ENCODE measurements around the gene GALNT2.

Gene GALNT2

GRCh38 chr1:230054092-230054749, 12.8 kb upstream of the GALNT2 start:
- no peaks in the 10 kb centered on the region for H3K27me3 ChIP-seq (ENCODE audit: insufficient read depth, low read length, poor library complexity)
- no peaks in the 10 kb centered on the region for H3K9me3 ChIP-seq (ENCODE audit: insufficient read depth, low read length, severe bottlenecking)
- no peak overlapping the region for H3K27ac ChIP-seq (ENCODE audit: low read length)
- H3K4me2 ChIP-seq (ENCODE audit: insufficient read depth, low read length) = no peak overlapping the region
- H4K20me1 ChIP-seq (ENCODE audit: insufficient read depth, low read length) = no peaks in the 10 kb centered on the region
- no peak overlapping the region for H3K4me3 ChIP-seq (ENCODE audit: low read depth in 1 of 2, low read length in 2 of 2)
- ATAC-seq (ENCODE audit: insufficient read depth, low read depth) = no peak
- H3K9ac ChIP-seq (ENCODE audit: low read depth, low read length) = no peak overlapping the region
- no peak overlapping the region for H2AFZ ChIP-seq (ENCODE audit: low read depth, low read length)
- H3K79me2 ChIP-seq (ENCODE audit: insufficient read depth, low read length) = no peaks in the 10 kb centered on the region
- no peaks in the 10 kb centered on the region for H3K36me3 ChIP-seq (ENCODE audit: insufficient read depth, low read length)
- peaks cover 7% of the 10 kb centered on the region; the same call in 1 of the 2 replicates for H3K4me1 ChIP-seq (ENCODE audit: insufficient read depth, low read length)
- TF ChIP-seq EZH2 (IDR thresholded peaks at IDR 0.05; ENCODE audit: borderline replicate concordance, low read depth, low read length, severe bottlenecking) (no peak), CTCF (IDR thresholded peaks at IDR 0.05; ENCODE audit: borderline replicate concordance, extremely low read depth, low read length, poor library complexity, severe bottlenecking) (no peak)
- no peak for DNase-seq

DNA sequence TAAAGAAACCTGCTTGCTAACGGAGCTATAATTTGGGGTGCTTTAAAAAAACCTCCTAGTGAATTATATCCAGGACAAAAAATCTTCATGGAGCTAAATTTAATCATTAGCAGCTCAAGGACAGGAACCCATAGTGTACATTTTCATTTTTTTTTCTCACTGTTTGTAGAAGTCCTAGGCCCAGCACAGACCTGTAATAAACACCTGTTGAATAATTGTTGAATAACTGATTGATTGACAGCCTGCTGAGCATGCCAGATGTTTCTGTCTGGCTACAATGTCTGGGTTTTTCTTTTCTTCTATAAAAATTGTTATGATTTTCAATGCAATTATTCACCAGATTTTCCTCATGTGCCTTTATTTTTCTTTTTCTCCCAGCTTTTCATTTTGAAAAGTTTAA, 10.9 kb upstream of the GALNT2 start:
- ATAC-seq (ENCODE audit: insufficient read depth, low read depth) (no peak), DNase-seq (no peak)
- Histone ChIP-seq H3K27ac (ENCODE audit: low read length) (no peak overlapping the region), H4K20me1 (ENCODE audit: insufficient read depth, low read length) (no peaks in the 10 kb centered on the region), H3K79me2 (ENCODE audit: insufficient read depth, low read length) (no peaks in the 10 kb centered on the region), H3K27me3 (ENCODE audit: insufficient read depth, low read length, poor library complexity) (no peaks in the 10 kb centered on the region), H3K36me3 (ENCODE audit: insufficient read depth, low read length) (no peaks in the 10 kb centered on the region), H3K9me3 (ENCODE audit: insufficient read depth, low read length, severe bottlenecking) (no peaks in the 10 kb centered on the region), H3K9ac (ENCODE audit: low read depth, low read length) (no peak overlapping the region), H3K4me2 (ENCODE audit: insufficient read depth, low read length) (no peak overlapping the region), H3K4me1 (ENCODE audit: insufficient read depth, low read length) (peaks cover 4% of the 10 kb centered on the region; the same call in 1 of the 2 replicates), H2AFZ (ENCODE audit: low read depth, low read length) (no peak overlapping the region), H3K4me3 (ENCODE audit: low read depth in 1 of 2, low read length in 2 of 2) (no peak overlapping the region)
- TF ChIP-seq EZH2 (IDR thresholded peaks at IDR 0.05; ENCODE audit: borderline replicate concordance, low read depth, low read length, severe bottlenecking) = no peak
- no peak for TF ChIP-seq CTCF (IDR thresholded peaks at IDR 0.05; ENCODE audit: borderline replicate concordance, extremely low read depth, low read length, poor library complexity, severe bottlenecking)

DNA sequence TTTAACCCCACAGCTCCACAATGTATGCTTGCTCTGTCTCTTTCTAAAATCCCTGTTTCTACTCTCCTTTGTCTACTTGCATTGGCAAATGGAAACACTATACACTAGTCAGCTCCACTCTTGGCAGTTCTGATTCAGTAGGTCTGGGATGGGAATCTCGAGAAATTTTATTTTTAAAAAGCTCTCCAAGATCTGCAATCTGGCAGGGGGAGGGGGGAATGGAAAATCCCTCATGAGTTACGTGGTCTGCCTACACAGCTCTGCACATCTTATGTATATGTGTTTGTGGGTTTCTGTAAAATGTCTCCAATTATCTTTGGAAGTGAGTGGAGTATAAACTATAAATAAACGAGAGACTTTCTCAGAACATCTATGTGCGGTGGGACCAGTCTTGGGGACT, 9.9 kb upstream of the GALNT2 start:
- no peak for TF ChIP-seq CTCF (IDR thresholded peaks at IDR 0.05; ENCODE audit: borderline replicate concordance, extremely low read depth, low read length, poor library complexity, severe bottlenecking)
- TF ChIP-seq EZH2 (IDR thresholded peaks at IDR 0.05; ENCODE audit: borderline replicate concordance, low read depth, low read length, severe bottlenecking) = no peak
- DNase-seq (no peak), ATAC-seq (ENCODE audit: insufficient read depth, low read depth) (no peak)
- no peaks in the 10 kb centered on the region for H3K36me3 ChIP-seq (ENCODE audit: insufficient read depth, low read length)
- no peaks in the 10 kb centered on the region for H4K20me1 ChIP-seq (ENCODE audit: insufficient read depth, low read length)
- H2AFZ ChIP-seq (ENCODE audit: low read depth, low read length) = no peak overlapping the region
- no peak overlapping the region for H3K4me3 ChIP-seq (ENCODE audit: low read depth in 1 of 2, low read length in 2 of 2)
- H3K4me1 ChIP-seq (ENCODE audit: insufficient read depth, low read length) = no peaks in the 10 kb centered on the region
- no peak overlapping the region for H3K9ac ChIP-seq (ENCODE audit: low read depth, low read length)
- no peaks in the 10 kb centered on the region for H3K79me2 ChIP-seq (ENCODE audit: insufficient read depth, low read length)
- no peak overlapping the region for H3K4me2 ChIP-seq (ENCODE audit: insufficient read depth, low read length)
- no peaks in the 10 kb centered on the region for H3K27me3 ChIP-seq (ENCODE audit: insufficient read depth, low read length, poor library complexity)
- no peak overlapping the region for H3K27ac ChIP-seq (ENCODE audit: low read length)
- H3K9me3 ChIP-seq (ENCODE audit: insufficient read depth, low read length, severe bottlenecking) = no peaks in the 10 kb centered on the region

Data from DND-41 (cell line).